GM21447 (cell line): ENCODE measurements around the gene NNT.
"Not testable (repeated sequence)": the region's sequence is repeated elsewhere in the genome, so short reads cannot be mapped to it uniquely, and the experiment has no call there.

Experiments used
- ATAC-seq: cut with Tn5 transposase; IDR thresholded peaks from one replicate; pipeline ENCODE4 v1.9.1; 2021; ENCODE audit not compliant: unreplicated experiment

The NNT gene

DNA sequence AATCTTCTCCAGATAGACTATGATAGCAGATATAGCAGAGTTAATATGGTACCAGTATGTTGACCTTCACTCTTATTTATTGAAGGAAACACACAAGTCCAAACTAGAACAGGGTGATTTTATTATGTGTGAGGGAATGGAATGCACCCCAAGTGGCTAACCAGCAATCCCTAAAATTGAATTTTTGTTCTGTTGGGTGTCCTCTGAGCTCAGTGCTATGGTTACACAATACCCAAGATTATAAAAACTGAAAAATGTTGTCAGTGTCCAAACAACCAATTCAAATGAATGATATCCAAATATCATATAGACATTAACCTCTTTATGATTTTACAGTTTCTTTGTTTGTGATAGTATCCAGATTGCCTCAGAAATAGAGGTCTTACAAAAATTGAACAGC is 60.9 kb downstream of the NNT start:
- ATAC-seq, result no peak

DNA sequence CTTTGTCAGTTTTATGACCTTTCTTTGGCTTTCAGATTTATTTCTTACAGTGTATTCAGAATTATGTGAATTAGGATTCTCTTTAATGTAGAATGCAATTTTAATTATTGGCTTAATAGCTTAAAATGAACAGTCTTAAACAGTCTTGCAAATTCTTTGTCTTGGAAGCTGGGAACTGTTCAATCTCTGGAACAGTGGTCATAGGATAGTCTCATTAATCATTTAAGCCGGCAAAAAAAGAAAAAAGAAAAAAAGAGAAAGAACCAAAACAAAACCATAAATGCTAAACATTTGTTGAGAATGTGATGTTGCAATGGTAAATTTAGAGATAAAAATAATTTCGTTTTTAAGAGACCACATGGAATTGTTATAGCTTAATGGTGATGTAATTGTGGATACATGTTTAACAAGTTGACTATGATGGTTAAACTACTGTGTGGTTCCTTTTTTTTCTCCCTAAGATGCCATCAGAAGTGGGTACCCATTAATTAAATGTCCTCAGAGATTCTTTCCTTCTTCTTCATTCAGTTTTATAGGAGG is 61.6 kb downstream of the NNT start:
- no peak for ATAC-seq

DNA sequence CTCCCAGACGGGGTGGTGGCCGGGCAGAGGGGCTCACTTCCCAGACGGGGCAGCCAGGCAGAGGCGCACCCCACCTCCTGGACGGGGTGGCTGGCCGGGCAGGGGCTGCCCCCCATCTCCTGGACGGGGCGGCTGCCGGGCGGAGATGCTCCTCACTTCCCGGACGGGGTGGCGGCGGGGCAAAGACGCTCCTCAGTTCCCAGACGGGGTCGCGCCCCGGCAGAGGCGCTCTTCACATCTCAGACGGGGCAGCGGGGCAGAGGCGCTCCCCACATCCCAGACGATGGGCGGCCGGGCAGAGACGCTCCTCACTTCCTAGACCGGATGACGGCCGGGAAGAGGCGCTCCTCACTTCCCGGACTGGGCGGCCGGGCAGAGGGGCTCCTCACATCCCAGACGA is 62.8 kb downstream of the NNT start:
- not testable (repeated sequence) for ATAC-seq

DNA sequence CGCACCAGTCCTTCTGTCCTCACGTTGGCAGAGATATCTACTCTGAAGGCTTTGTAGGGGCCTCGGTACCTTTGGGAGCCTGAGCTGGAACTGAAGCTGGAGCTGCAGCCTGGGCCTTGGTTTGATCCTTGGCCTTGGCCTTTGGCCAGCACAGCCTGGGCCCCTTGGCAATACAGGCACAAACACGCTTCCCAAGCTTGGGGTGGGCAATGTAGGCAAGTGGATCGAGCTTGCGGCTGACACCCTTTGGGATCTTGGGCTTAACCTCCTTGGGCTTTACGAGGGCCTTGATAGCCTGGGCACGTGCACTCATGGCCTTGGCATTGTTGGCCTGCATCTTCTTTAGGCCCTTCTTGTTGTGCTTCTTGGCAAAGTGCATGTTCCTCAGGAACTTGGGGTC is 63.7 kb downstream of the NNT start:
- ATAC-seq, result not testable (repeated sequence)

GRCh38 chr5:43667379-43667778 is 64.4 kb downstream of the NNT start:
- not testable (repeated sequence) for ATAC-seq

- no peak for ATAC-seq
Measured at GRCh38 chr5:43674536-43674935, 71.6 kb downstream of the NNT start.

DNA sequence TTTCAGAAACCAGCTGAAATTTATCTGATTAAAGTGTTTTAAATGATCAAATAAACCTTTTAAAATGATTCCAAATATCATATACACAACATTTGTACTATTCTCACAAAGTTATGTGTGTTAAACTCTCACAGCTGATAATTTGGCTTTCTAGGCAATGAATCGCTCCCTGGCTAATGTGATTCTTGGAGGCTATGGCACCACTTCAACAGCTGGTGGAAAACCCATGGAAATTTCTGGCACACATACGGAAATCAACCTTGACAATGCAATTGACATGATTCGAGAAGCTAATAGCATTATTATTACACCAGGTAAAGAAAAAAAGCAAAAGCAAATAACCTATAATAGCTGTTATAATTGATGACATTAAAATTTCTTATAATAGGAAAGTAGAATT is 72.4 kb downstream of the NNT start:
- ATAC-seq, result no peak

- ATAC-seq, result no peak
Measured at GRCh38 chr5:43676083-43676840, 73.3 kb downstream of the NNT start.

- no peak for ATAC-seq
Measured at GRCh38 chr5:43677253-43677652, 74.3 kb downstream of the NNT start.

DNA sequence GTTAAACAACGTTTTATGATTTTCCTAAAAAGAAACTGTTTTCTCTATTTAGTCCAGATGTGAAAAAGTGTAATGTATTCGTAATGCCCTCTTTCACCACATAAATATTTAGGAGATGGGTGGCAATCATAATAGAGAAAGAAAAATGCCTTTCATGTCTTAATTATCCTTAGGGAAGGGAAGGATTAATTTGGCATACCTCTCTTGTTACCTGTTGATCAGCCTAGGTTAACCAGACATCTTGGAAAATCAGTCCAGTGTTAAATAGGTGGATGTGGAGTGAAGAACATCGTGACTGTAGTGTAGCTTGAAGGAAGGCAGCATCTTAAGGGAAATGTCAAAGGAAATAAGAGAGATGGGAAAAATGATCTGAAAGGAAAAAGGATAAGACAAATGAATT is 76.2 kb downstream of the NNT start:
- ATAC-seq, result no peak

- ATAC-seq, result no peak
Measured at GRCh38 chr5:43680286-43680685, 77.3 kb downstream of the NNT start.

DNA sequence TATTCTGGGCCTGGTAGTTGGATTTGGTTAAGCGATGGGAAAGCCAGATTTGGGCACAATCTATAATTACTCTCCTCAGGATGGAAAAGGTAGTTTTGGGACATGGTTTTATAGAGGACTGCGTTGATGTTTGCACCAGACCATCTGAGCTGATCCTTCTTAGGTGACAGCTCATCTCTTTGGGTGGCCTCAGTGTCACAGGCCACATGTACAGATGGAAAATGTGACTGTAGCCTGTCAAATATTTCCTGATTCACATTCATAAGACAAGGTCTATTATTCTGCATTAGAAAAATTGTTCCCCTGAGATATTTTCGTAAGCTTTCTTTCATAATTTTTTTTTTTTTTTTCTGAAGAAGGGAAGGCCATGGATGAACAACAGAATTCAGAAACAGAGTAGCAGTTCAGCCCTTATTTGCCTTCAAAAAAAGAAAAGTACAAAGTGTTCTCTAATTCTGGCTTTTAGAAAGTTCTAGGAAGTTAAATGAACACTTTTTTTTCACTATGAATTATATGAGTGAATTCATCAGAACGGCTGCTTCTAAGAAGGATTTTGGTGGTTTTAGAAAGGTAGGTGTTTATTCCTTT is 81.0 kb downstream of the NNT start:
- ATAC-seq, result no peak

- no peak for ATAC-seq
Measured at GRCh38 chr5:43685252-43685950, 82.4 kb downstream of the NNT start.

GRCh38 chr5:43687275-43687674 is 84.3 kb downstream of the NNT start:
- ATAC-seq, result no peak

- no peak for ATAC-seq
Measured at GRCh38 chr5:43691275-43691674, 88.3 kb downstream of the NNT start.

DNA sequence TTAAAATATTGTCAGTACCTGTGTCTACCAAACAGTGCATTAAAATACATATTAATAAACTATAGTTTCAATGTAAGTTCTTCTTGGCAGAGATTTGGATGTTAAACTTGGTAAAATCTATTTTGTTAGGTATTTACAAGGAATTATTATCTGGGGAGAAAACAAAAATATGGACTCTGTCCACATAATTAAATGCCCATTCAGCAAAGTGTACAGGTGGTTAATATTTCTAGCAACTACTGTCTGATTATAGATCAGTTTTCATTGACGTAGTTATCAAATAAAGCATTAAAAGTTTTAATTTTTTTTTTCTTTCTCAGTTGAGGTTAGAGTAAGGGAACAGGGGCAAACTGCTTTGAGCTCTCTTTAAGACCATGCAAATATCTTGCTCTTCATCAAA is 88.9 kb downstream of the NNT start:
- no peak for ATAC-seq

- ATAC-seq, result no peak
Measured at GRCh38 chr5:43693411-43693810, 90.4 kb downstream of the NNT start.

DNA sequence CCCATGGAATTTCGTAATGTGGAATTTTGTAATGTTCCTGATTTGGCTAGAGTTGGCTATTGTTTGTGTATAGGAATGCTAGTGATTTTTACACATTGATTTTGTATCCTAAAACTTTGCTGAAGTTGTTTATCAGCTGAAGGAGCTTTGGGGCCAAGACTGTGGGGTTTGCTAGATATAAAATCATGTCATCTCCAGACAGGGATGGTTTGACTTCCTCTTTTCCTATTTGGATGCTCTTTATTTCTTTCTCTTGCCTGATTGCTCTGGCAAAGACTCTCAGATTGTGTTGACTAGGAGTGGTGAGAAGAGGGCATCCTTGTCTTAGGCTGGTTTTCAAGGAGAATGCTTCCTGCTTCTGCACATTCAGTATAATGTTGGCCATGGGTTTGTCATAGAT is 91.0 kb downstream of the NNT start:
- no peak for ATAC-seq

- not testable (repeated sequence) for ATAC-seq
Measured at GRCh38 chr5:43696444-43696843, 93.5 kb downstream of the NNT start.

- no peak for ATAC-seq
Measured at GRCh38 chr5:43699910-43700309, 96.9 kb downstream of the NNT start.

DNA sequence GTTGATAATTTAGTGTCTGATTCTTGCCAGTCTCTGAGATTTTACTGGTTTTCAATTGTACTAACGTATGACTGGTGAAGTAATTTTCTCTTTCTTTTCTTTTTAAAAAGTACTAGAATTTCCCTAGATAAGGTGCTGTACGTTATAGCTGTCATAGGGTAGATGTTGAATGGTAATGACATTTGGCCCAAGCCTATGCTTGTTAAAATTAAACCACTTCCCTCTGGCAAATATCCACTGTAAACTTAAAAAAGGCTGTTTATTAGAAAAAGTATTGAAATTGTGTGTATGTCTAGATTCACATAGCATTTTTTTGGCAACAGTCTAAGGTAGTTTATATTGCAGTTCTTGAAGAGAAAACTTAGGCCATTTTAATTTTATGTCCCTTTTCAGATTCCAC is 97.6 kb downstream of the NNT start:
- no peak for ATAC-seq

DNA sequence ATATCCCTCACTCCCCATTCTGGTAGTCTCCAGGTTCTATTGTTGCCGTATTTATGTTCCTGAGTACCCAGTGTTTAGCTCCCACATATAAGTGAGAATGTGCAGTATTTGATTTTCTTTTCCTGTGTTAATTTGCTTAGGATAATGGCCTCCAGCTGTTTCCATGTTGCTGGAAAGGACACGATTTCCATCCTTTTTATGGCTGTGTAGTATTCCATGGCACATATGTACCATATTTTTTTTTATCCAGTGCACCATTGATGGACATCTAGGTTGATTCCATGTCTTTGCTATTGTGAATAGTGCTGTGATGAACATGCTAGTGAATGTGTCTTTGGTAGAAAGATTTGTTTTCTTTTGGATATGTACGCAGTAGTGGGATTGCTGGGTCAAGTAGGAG is 98.2 kb downstream of the NNT start:
- ATAC-seq, result no peak
